Suprapubic skin (tissue), 4 donors: Measurements from ENCODE around the gene RSRC2. TPM values are rescaled to one million over a fixed set of nuclear protein-coding genes. Genes with fewer than 3 reads are reported as not detected.

Source experiments
- DNase-seq, 2 donors: peaks; one replicate each; pipeline ENCODE4 v3.0.0-alpha.2; 2019; ENCODE audit warnings: low spot score in 2 of 2
- H3K27ac ChIP-seq: fragments of 200-600 bp; sonication (generic); one replicate; pipeline ENCODE4 v1.5.1; 2019
- H3K27me3 ChIP-seq: fragments of 200-600 bp; sonication (generic); one replicate; pipeline ENCODE4 v1.5.1; 2019
- H3K36me3 ChIP-seq: fragments of 200-600 bp; sonication (generic); one replicate; pipeline ENCODE4 v1.5.1; 2019
- H3K4me1 ChIP-seq: fragments of 200-600 bp; sonication (generic); one replicate; pipeline ENCODE4 v1.5.1; 2019
- H3K4me3 ChIP-seq: fragments of 200-600 bp; sonication (generic); one replicate; pipeline ENCODE4 v1.5.1; 2019; ENCODE audit warnings: mild to moderate bottlenecking
- H3K9me3 ChIP-seq: fragments of 200-600 bp; sonication (generic); one replicate; pipeline ENCODE4 v1.5.1; 2019
- EP300 ChIP-seq: sonication (generic); formaldehyde crosslinking; IDR thresholded peaks from one replicate; pipeline ENCODE4 v1.6.1; 2017; ENCODE audit warnings: antibody characterized with exemption
- POLR2A ChIP-seq, 2 donors: fragments of 450-650 bp; IDR thresholded peaks; one replicate each; pipeline ENCODE4 v1.6.1; 2017; ENCODE audit warnings: antibody characterized with exemption in 2 of 2, mild to moderate bottlenecking in 2 of 2, moderate library complexity in 2 of 2
- POLR2AphosphoS5 ChIP-seq, 3 donors: sonication (generic); formaldehyde crosslinking; IDR thresholded peaks; one replicate each; pipeline ENCODE4 v1.6.1; 2017; ENCODE audit warnings: antibody characterized with exemption in 3 of 3
- WGBS: methylation state at CpG from one replicate; pipeline ENCODE4 v1.1.5; 2018; 5-methylcytosine and 5-hydroxymethylcytosine counted together
- total RNA-seq, 4 donors: library from RNA; depleted of rRNA; stranded (reverse); fragments of >200 nt; gene quantifications; one replicate each; pipeline ENCODE4 v1.1.0, GENCODE V29; 2016
- TF ChIP-seq, protein P1 (sequence below), 2 donors: fragments of 200-600 bp in 1 of 2; fragments of 450-650 bp in 1 of 2; sonication (generic) in 1 of 2; IDR thresholded peaks; one replicate each; pipeline ENCODE4 v1.5.1; 2016 to 2019; ENCODE audit warnings: antibody characterized with exemption in 2 of 2, mild to moderate bottlenecking in 1 of 2, moderate library complexity in 1 of 2

RSRC2 gene
- total RNA-seq, 4 donors from 2014 or later, result 46.7 to 155 (median 53.5) TPM

DNA sequence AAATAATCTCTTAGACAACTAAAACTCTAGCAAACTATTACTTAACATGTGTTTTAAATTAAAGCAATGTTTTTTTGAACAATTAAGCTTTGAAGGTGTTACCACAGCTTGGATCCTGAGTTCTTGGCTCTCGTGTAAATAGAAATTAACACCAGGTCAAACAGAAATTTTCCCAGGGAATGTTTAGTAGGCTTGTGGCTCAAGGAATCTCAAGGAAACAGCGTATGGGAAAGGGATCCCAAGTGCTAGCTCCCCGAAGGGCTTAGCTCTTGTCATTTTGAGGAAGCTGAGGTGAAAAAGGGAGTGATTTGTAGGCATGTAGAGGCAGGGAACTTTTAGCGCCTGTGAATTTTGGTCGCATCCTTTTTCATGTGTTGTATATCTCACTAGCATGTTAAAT is 11.8 kb upstream of the RSRC2 start:
- 92% methylated on average over 5 of the region's 5 CpGs for WGBS
- TF ChIP-seq, protein P1, sequence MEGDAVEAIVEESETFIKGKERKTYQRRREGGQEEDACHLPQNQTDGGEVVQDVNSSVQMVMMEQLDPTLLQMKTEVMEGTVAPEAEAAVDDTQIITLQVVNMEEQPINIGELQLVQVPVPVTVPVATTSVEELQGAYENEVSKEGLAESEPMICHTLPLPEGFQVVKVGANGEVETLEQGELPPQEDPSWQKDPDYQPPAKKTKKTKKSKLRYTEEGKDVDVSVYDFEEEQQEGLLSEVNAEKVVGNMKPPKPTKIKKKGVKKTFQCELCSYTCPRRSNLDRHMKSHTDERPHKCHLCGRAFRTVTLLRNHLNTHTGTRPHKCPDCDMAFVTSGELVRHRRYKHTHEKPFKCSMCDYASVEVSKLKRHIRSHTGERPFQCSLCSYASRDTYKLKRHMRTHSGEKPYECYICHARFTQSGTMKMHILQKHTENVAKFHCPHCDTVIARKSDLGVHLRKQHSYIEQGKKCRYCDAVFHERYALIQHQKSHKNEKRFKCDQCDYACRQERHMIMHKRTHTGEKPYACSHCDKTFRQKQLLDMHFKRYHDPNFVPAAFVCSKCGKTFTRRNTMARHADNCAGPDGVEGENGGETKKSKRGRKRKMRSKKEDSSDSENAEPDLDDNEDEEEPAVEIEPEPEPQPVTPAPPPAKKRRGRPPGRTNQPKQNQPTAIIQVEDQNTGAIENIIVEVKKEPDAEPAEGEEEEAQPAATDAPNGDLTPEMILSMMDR (IDR thresholded peaks at IDR 0.05), result no peak
- no peak for TF ChIP-seq POLR2AphosphoS5 (IDR thresholded peaks at IDR 0.05)
- TF ChIP-seq EP300, result no peak
- no peak for TF ChIP-seq POLR2A (IDR thresholded peaks at IDR 0.05)
- no peak overlapping the region for H3K4me3 ChIP-seq
- H3K27me3 ChIP-seq, result no peaks in the 10 kb centered on the region
- H3K27ac ChIP-seq, result no peak overlapping the region
- no peak for DNase-seq
- no peaks in the 10 kb centered on the region for H3K9me3 ChIP-seq
- H3K36me3 ChIP-seq, result peaks cover 29% of the 10 kb centered on the region
- no peaks in the 10 kb centered on the region for H3K4me1 ChIP-seq

DNA sequence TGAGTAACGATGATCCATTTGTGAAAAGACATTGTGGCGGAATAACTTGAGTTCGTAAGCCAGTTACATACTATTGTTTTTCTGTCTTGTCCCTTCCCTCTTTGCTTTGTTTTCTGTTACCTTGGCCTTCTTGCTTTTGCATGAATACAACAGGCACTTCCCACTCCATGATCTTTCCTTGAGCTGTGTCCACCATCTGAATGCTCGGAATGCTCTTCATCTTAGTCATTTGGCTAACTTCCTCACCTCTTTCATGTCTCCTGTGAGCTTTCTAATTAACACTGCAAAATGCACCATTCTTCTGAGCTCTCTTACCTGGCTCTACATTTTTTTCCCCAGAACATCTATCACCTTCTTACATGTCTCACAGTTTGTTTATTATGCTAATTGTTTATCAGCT is 10.3 kb upstream of the RSRC2 start:
- WGBS, result 97% methylated on average over 4 of the region's 4 CpGs
- Histone ChIP-seq H3K4me3 (no peak overlapping the region), H3K27me3 (no peaks in the 10 kb centered on the region), H3K9me3 (no peaks in the 10 kb centered on the region), H3K4me1 (no peaks in the 10 kb centered on the region), H3K36me3 (peaks cover 22% of the 10 kb centered on the region), H3K27ac (no peak overlapping the region)
- DNase-seq, result no peak
- no peak for TF ChIP-seq POLR2A (IDR thresholded peaks at IDR 0.05)
- TF ChIP-seq, protein P1 (IDR thresholded peaks at IDR 0.05), result no peak
- TF ChIP-seq POLR2AphosphoS5 (IDR thresholded peaks at IDR 0.05), result no peak
- no peak for TF ChIP-seq EP300

DNA sequence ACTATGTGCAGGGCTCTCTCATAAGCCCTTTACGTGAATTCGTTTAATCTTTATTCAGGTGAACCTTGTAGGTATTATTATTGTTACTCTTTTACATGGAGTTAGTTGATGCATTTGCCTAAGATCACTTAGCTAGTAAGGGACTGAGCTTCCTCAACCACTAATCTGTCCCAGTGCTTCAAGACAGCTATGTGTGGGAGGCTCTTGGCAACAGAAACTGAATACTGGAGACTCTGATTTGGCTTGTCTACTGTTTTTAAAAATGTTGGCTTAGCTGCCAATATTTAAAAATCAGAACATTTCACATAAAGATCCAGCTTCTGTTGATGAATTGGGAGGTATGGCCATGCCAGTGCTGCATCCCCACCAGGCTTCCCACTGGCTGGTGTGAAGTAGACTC is 7.1 kb upstream of the RSRC2 start:
- Histone ChIP-seq H3K27ac (no peak overlapping the region), H3K36me3 (peaks cover 14% of the 10 kb centered on the region), H3K9me3 (no peaks in the 10 kb centered on the region), H3K4me1 (no peaks in the 10 kb centered on the region), H3K4me3 (no peak overlapping the region), H3K27me3 (no peaks in the 10 kb centered on the region)
- no peak for DNase-seq
- TF ChIP-seq POLR2AphosphoS5 (IDR thresholded peaks at IDR 0.05), result no peak
- TF ChIP-seq, protein P1 (IDR thresholded peaks at IDR 0.05), result no peak
- TF ChIP-seq POLR2A (IDR thresholded peaks at IDR 0.05), result no peak
- TF ChIP-seq EP300, result no peak
- WGBS, result 72% methylated on average over 2 of the region's 2 CpGs

DNA sequence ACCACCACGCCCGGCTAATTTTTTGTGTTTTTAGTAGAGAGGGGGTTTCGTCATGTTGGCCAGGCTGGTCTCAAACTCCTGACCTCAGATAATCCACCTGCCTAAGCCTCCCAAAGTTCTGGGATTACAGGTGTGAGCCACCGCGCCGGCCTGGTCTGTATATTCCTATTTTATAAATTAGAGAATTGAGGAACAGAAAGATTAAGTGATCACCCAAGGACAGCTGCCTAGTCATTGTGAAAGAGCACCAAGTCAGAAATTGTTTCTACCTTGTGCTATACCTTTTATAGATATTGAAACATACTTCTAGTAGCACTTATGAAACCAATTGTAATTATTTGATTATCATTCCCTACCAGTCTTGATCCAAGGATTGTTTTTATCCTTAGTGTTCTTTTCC is 2.3 kb upstream of the RSRC2 start:
- TF ChIP-seq EP300 (no peak), POLR2AphosphoS5 (IDR thresholded peaks at IDR 0.05) (no peak)
- TF ChIP-seq, protein P1 (IDR thresholded peaks at IDR 0.05), result no peak
- Histone ChIP-seq H3K9me3 (no peaks in the 10 kb centered on the region), H3K4me3 (no peak overlapping the region), H3K36me3 (no peaks in the 10 kb centered on the region), H3K4me1 (peaks cover 28% of the 10 kb centered on the region), H3K27me3 (no peaks in the 10 kb centered on the region), H3K27ac (no peak overlapping the region)
- WGBS, result 98% methylated on average over 6 of the region's 6 CpGs
- no peak for DNase-seq

DNA sequence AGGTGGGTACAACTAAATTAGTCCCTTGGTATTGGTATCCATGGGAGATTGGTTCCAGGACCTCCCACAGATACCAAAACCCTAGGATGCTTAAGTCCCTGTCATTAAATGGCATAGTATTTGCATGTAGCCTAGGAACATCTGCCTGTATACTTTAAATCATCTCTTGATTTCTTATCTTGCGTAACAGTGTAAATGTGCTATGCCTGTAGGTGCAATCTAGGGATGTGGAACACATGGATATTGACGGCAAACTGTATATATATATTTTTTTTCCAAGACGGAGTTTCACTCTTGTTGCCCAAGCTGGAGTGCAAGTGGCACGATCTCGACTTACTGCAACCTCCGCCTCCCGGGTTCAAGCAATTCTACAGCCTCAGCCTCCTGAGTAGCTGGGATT is 1.8 kb upstream of the RSRC2 start:
- Histone ChIP-seq H3K4me1 (peaks cover 32% of the 10 kb centered on the region), H3K9me3 (no peaks in the 10 kb centered on the region), H3K27me3 (no peaks in the 10 kb centered on the region), H3K4me3 (no peak overlapping the region), H3K27ac (no peak overlapping the region), H3K36me3 (no peaks in the 10 kb centered on the region)
- TF ChIP-seq, protein P1 (IDR thresholded peaks at IDR 0.05), result no peak
- TF ChIP-seq POLR2AphosphoS5 (IDR thresholded peaks at IDR 0.05) (no peak), EP300 (no peak), POLR2A (IDR thresholded peaks at IDR 0.05) (no peak)
- DNase-seq, result no peak
- 97% methylated on average over 7 of the region's 7 CpGs for whole genome bisulfite sequencing
